AG04449 (cell line): ENCODE data around the gene TRIM33.
"Not testable (repeated sequence)": the region's sequence is repeated elsewhere in the genome, so short reads cannot be mapped to it uniquely, and the experiment has no call there.

Experiments used
- CTCF ChIA-PET: fragments of 350-600 bp; formaldehyde crosslinking; extraction: SDS; loops from one replicate; lab custom pipeline; 2021; ENCODE audit warnings: antibody characterized with exemption; lab: Yijun Ruan, JAX
- POLR2A ChIA-PET: fragments of 400-600, 350-600 bp; formaldehyde crosslinking; extraction: SDS; loops from one replicate; lab custom pipeline; 2020; ENCODE audit warnings: antibody characterized with exemption, inconsistent platforms; lab: Yijun Ruan, JAX
- DNase-seq: peaks from one replicate; pipeline ENCODE4 v3.0.0-alpha.2; 2010; ENCODE audit warnings: low read depth, low spot score
- H3K4me3 ChIP-seq: 2 replicates; pipeline ENCODE4 v1.5.1; 2011; ENCODE audit warnings: low read depth, mild to moderate bottlenecking, control low read depth, low read length
- TF ChIP-seq, protein P1 (sequence below): IDR thresholded peaks from one replicate; pipeline ENCODE4 v1.5.1; 2011; ENCODE audit warnings: mild to moderate bottlenecking, moderate library complexity, low read length, control low read depth, inconsistent platforms; ENCODE audit not compliant: insufficient read depth; ENCODE audit errors: missing control alignments

Gene TRIM33

DNA sequence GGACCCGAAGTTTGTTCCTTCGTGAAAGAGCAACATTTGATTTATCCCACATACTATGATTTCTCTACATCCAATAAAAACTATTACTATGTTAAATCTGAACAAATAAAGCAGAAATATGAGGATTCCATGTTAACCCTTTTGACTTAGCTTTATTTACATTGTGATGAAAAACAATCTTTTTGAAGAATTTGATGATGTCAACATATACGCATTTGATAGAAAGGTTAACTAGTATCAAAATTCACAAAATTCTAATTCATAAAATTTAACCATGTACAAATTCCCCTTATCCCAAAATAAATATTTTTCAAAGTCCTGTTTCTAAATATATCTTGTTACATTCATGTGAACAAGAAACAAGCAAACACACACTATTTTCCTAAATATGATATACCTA lies 74.2 kb downstream of the TRIM33 start:
- TF ChIP-seq, protein P1, sequence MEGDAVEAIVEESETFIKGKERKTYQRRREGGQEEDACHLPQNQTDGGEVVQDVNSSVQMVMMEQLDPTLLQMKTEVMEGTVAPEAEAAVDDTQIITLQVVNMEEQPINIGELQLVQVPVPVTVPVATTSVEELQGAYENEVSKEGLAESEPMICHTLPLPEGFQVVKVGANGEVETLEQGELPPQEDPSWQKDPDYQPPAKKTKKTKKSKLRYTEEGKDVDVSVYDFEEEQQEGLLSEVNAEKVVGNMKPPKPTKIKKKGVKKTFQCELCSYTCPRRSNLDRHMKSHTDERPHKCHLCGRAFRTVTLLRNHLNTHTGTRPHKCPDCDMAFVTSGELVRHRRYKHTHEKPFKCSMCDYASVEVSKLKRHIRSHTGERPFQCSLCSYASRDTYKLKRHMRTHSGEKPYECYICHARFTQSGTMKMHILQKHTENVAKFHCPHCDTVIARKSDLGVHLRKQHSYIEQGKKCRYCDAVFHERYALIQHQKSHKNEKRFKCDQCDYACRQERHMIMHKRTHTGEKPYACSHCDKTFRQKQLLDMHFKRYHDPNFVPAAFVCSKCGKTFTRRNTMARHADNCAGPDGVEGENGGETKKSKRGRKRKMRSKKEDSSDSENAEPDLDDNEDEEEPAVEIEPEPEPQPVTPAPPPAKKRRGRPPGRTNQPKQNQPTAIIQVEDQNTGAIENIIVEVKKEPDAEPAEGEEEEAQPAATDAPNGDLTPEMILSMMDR, result no peak
- ChIA-PET CTCF (interaction anchor here (1.2 to 5.4 kb wide), 2 partner anchors 9 to 90 kb away, joined by 4 to 25 read pairs; no protein-coding TSS in a partner anchor), POLR2A (no interaction called here)
- no peak for DNase-seq
- no peak overlapping the region for H3K4me3 ChIP-seq

DNA sequence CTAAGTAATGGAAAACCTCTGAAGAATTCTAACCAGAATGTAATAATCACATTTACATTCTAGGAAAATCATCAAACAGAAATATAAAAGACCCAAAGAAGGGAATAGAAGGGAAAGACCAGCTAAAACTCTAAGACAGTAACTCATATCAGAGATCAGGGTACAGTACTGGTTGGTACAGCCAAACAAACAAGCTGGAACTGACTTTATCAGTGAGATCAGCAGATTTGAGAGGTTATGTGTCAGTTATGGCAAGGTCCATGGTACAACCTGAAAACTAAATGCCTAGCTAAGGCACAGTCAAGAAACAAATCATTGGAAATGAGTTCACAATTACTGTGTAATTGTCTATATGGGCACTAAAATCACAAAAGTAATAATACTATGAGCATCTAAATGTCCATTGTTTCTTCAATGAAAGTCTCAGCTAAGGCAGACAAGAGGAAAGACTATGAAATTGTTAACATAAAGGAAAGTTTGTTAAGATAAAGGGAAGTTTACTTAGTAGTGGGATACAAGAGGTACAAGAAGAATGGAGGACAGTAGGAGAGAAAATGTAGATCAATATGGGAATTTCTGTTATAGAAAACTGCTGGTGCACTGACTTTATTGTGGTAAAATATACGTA lies 75.8 kb downstream of the TRIM33 start:
- CTCF ChIA-PET, result interaction anchor here (2.1 to 5.4 kb wide), 2 partner anchors 8 to 88 kb away, joined by 4 to 25 read pairs; no protein-coding TSS in a partner anchor
- POLR2A ChIA-PET, result no interaction called here
- TF ChIP-seq, protein P1, result no peak
- no peak overlapping the region for H3K4me3 ChIP-seq
- no peak for DNase-seq

DNA sequence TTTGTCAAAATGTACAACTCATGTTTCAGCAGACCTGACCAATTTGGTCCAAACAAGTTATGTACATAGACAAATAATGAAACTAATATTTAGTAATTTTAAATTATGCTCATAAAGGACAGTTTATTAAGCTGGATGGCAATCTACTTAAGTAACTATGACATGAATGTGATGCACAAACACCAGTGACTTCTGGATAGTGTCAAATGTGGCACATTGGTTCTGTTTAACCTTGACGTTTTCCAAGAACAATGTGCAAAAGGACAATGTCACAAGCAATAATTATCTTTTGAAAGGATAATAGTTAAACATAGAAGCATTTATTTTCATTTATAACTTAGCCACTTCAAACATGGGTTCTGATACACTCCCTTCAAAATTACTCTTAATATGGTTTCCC lies 80.0 kb downstream of the TRIM33 start:
- TF ChIP-seq, protein P1, result no peak
- DNase-seq, result no peak
- ChIA-PET CTCF (interaction anchor here (0.8 to 1.4 kb wide), 3 partner anchors 9 to 452 kb away, joined by 3 to 4 read pairs (median 3); partner anchors contain the start of gene OLFML3), POLR2A (no interaction called here)
- H3K4me3 ChIP-seq, result no peak overlapping the region

DNA sequence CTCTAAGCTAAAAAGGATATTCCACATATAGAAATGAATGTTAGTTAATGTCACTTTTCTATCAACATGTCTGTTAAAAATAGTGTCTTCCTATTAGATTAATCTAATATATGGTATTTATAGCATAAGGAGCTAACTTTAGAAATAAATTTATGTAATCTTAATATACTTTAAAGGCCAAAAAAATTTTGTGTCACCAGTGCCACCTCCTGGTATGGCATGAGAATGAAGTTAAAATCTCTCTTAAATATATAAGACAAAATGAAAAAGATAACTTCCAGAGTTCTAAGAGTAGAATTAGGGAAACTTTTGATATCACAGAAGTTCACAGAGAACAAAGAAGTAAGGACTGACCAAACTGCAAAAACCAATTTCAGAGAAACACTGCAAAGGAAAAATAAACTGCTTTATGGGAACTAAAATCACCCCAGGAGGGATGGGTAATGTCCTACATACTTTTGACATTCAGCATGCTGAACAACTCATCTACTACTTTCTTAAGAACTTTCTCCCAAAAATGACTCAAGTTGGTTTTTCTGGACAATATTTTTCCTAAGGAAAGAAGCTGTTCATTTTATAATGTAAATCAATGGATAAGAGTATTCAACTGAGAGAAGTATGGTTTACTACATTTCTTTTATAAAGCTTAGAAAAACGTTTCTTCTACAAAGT lies 82.8 kb downstream of the TRIM33 start:
- no peak overlapping the region for H3K4me3 ChIP-seq
- no peak for DNase-seq
- TF ChIP-seq, protein P1, result peak; percentile 12
- ChIA-PET CTCF (interaction anchor here (0.8 to 3.3 kb wide), 22 partner anchors 9 to 495 kb away, joined by 3 to 26 read pairs (median 3); partner anchors contain the start of gene OLFML3), POLR2A (no interaction called here)

DNA sequence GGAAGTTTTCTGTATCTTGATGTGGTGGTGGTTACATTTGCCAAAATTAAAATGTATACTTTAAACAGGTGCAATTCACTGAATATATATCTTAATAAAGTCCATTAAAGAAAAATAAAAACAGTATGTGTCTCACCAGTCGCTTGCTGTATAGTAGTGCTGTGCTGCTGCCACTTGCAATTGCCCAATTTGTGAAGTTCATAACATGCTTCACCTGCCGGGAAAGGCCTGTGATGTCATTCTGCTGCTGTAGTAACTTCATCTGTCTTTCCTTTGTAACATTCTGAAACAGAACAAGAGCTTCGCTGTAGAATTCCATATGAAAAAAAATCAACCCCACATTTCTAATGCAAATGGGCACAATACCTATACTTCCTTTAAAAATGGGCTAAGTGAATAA lies 83.4 kb downstream of the TRIM33 start:
- DNase-seq, result no peak
- H3K4me3 ChIP-seq, result no peak overlapping the region
- CTCF ChIA-PET, result interaction anchor here (0.8 to 3.3 kb wide), 18 partner anchors 8 to 481 kb away, joined by 3 to 26 read pairs (median 4); partner anchors contain the start of gene OLFML3
- TF ChIP-seq, protein P1, result no peak
- POLR2A ChIA-PET, result no interaction called here

DNA sequence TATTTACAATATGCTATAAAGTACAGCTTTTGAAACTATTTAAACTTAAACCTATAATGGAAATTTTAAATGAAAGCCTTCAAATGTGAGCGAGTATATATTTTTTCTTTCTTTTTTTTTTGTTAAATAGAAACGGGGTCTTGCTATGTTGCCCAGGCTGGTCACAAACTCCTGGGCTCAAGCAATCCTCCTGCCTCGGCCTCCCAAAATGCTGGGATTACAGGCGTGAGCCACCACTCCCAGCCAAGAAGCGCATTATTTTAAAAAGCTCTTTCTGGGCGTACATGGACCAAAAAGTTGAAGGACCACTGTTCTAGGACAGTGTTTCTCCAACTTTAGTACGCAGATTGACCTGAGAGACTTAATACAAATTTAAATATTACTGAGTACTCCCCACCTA lies 87.5 kb downstream of the TRIM33 start:
- POLR2A ChIA-PET, result no interaction called here
- no peak overlapping the region for H3K4me3 ChIP-seq
- TF ChIP-seq, protein P1, result no peak
- CTCF ChIA-PET, result interaction anchor here (1.0 to 4.3 kb wide), 4 partner anchors 9 to 444 kb away, joined by 3 to 33 read pairs (median 4); no protein-coding TSS in a partner anchor
- no peak for DNase-seq

DNA sequence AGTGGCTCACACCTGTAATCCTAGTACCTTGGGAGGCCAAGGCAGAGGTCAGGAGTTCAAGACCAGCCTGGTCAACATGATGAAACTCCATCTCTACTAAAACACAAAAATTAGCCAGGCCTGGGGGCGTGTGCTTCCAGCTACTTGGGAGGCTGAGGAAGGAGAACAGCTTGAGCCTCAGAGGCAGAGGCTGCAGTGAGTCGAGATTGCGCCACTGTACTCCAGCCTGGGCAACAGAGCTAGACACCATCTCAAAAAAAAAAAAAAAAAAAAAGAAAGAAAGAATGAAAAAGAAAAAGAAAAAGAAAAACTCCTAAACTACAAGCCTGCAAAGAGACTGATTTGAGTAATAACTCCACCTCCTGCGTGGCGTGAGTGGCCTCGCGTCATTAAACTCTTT lies 92.1 kb downstream of the TRIM33 start:
- POLR2A ChIA-PET, DNase-seq, H3K4me3 ChIP-seq: not testable (repeated sequence)
- CTCF ChIA-PET, result interaction anchor here (0.9 kb wide), 1 partner anchor 9 kb away, joined by 3 read pairs; no protein-coding TSS in a partner anchor
